Measurements from ENCODE around the gene KCNMA1. TPM values are rescaled to one million over a fixed set of nuclear protein-coding genes. Genes with fewer than 3 reads are reported as not detected.

Gene KCNMA1
- total and polyA plus RNA-seq, 3 donors from 2014 or later = 13.6 to 36.1 (median 24.7) TPM

- H3K36me3 ChIP-seq (ENCODE audit: low read depth, missing control alignments) = no peaks in the 10 kb centered on the region
- H3K4me1 ChIP-seq = no peaks in the 10 kb centered on the region
- H3K4me3 ChIP-seq = no peak overlapping the region
- H3K27ac ChIP-seq = no peak overlapping the region
- TF ChIP-seq CTCF (IDR thresholded peaks at IDR 0.05) = no peak
- intact Hi-C loops (cut with DNase I; ENCODE audit: low total_unique reads) = no loop called here
- WGBS, 2 donors = 84 to 85% methylated on average over 2 of the region's 2 CpGs
- H3K9me3 ChIP-seq = no peaks in the 10 kb centered on the region
- no peak for DNase-seq
- no peaks in the 10 kb centered on the region for H3K27me3 ChIP-seq
Observed at GRCh38 chr10:76871697-76872295, 765.8 kb downstream of the KCNMA1 start.

DNA sequence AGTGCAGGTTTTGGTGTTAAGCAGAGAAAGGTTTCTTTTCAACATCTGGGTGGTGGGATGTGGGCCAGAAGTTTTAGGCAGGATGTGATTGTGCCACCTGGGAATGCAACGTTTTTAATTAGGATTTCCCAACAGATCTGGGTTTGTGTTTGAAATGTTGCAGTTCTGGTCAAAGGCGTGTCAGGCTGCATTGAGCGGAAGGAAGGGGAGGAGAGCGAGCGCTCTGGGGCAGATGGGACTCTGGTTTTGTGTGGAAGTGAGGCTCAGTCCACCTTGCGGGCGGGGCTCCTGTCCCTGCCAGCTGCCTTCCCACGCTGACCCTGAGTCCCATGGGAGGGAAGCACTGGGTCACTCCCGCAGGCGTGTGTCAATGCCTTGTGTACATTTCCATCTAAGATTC is 767.7 kb downstream of the KCNMA1 start:
- intact Hi-C loops (cut with DNase I; ENCODE audit: low total_unique reads) = no loop called here
- TF ChIP-seq POLR2A (IDR thresholded peaks at IDR 0.05) (no peak), CTCF (IDR thresholded peaks at IDR 0.05) (no peak)
- no peaks in the 10 kb centered on the region for H3K36me3 ChIP-seq (ENCODE audit: low read depth, missing control alignments)
- no peaks in the 10 kb centered on the region for H3K4me1 ChIP-seq
- H3K27ac ChIP-seq = no peak overlapping the region
- no peak overlapping the region for H3K4me3 ChIP-seq
- H3K27me3 ChIP-seq = no peaks in the 10 kb centered on the region
- H3K9me3 ChIP-seq = no peaks in the 10 kb centered on the region
- no peak for DNase-seq
- WGBS, 2 donors = 73 to 76% methylated on average over 7 to 10 of the region's 10 CpGs

DNA sequence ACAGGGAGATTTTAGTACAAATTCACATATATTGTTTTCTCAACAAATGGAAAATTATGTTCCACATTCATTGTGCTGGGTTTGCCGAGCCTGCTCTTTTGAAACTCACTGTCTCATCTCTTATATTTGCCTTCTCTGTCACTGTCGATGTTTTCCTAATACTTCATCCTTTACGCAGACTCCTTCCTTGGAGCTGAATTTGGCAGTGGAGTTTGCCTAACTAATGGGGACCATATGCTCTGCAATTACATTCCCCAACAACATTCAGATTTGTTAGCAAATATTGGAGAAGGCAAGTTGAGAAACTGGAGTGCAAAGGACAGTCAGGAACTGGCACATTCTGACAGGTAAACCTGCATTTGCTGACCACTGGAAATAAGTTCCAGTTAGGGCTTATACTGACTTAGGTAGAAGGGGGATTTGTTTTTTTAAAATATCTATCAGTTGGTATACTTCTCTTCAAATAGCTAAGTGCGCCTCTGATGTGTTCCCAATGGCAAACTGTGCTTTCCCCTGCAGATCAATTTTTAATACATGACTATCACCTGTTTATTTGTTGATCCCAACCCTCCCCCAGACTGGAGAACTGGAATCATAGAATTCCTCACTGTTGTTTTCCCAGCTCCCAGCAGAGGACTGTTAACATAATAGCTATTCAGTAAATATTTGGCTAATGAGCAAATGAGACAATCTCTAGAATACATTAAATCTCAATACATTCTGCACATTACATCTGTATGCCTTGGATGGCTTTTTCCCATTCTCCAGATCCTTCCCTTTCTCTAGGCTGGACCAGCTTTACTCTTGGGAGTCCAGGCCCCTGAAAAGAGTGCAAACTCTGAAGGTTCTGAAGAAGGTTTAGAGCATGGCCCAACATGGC is 769.3 kb downstream of the KCNMA1 start:
- H3K4me1 ChIP-seq = no peaks in the 10 kb centered on the region
- no peak overlapping the region for H3K4me3 ChIP-seq
- H3K27me3 ChIP-seq = no peaks in the 10 kb centered on the region
- no peaks in the 10 kb centered on the region for H3K36me3 ChIP-seq (ENCODE audit: low read depth, missing control alignments)
- no peaks in the 10 kb centered on the region for H3K9me3 ChIP-seq
- TF ChIP-seq CTCF (IDR thresholded peaks at IDR 0.05) (no peak), POLR2A (IDR thresholded peaks at IDR 0.05) (no peak)
- intact Hi-C loops (cut with DNase I; ENCODE audit: low total_unique reads) = no loop called here
- no peak for DNase-seq
- WGBS, 2 donors = 55 to 62% methylated on average over 4 of the region's 4 CpGs
- H3K27ac ChIP-seq = no peak overlapping the region

DNA sequence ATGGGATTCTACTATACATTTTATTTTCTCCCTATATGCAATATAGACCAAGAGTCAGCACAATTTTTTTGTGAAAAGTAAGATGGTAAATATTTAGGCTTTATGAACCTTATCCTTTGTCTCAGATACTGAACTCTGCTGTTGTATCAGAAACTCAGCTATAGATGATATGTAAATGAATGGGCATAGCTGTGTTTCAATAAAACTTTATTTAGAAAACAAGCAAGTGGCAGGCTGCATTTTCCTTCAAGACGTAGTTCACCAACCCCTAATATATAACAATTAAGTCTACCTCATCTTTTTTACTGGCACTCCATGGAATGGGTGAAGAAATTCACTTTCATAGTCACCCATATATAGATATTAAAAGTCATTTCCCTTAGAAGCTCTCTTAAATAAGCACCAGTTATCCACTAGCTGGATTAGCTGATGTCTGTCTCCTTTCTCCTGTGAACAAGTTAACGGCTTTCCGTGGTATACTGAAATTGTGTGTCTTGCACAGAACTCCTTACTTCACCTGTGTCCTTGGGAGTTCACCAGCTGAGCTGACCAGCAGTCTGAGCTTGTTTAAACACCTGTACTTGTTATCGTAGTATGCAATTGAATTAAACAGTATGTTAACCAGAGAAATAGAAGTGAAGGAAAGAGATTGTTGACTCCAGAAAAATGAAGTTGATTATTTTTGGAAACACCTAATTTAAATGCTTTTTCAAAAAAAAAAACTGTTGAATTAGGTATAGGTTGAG is 770.6 kb downstream of the KCNMA1 start:
- DNase-seq = no peak
- Histone ChIP-seq H3K4me3 (no peak overlapping the region), H3K36me3 (ENCODE audit: low read depth, missing control alignments) (no peaks in the 10 kb centered on the region), H3K27me3 (no peaks in the 10 kb centered on the region), H3K9me3 (no peaks in the 10 kb centered on the region), H3K4me1 (no peaks in the 10 kb centered on the region), H3K27ac (no peak overlapping the region)
- intact Hi-C loops (cut with DNase I; ENCODE audit: low total_unique reads) = no loop called here
- no peak for TF ChIP-seq CTCF (IDR thresholded peaks at IDR 0.05)
- no peak for TF ChIP-seq POLR2A (IDR thresholded peaks at IDR 0.05)
- WGBS, 2 donors = 88 to 90% methylated on average over 4 of the region's 4 CpGs
